Measurements from ENCODE around the gene CADM1. TPM values are rescaled to one million over a fixed set of nuclear protein-coding genes. Genes with fewer than 3 reads are reported as not detected.
A peak's percentile ranks its signal among the peaks of the same experiment; 100 is the strongest.

Gene CADM1
- total RNA-seq, 2 donors from 2014 or later = 1.4 to 6.1 TPM

DNA sequence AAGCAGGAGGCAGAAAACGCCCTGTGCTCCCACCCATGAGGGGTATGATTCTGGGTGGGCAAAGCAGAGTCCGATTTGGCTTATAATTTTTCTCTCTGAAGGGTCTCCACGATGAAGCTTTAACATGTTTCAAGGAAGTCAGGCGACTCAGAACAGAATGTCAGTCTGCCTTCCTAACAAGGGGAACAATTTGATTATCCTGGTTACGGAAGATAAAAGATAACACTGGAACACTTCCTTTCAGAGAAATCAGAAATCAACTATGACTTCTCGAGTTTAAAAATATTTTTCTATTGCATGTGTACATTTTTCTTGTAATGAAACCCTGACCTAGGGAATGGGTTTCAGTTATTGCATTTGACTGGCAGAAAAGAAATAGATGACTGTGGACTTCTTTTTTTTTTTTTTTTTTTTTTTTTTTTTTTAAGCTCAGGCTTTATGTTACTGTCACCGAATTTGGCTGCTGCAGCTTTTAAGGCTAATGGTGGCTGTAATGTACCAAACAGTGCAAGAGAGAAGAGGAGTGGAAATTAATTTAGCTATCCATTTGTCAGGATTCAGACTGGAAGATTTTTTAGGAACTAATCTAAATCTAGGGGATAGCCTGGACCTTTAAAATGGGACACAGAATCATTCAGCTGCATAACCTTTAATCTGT lies 297.7 kb downstream of the CADM1 start:
- Histone ChIP-seq H3K27ac (no peak overlapping the region), H3K4me1 (ENCODE audit: control insufficient read depth in 1 of 2, low read depth in 2 of 2) (no peaks in the 10 kb centered on the region)

DNA sequence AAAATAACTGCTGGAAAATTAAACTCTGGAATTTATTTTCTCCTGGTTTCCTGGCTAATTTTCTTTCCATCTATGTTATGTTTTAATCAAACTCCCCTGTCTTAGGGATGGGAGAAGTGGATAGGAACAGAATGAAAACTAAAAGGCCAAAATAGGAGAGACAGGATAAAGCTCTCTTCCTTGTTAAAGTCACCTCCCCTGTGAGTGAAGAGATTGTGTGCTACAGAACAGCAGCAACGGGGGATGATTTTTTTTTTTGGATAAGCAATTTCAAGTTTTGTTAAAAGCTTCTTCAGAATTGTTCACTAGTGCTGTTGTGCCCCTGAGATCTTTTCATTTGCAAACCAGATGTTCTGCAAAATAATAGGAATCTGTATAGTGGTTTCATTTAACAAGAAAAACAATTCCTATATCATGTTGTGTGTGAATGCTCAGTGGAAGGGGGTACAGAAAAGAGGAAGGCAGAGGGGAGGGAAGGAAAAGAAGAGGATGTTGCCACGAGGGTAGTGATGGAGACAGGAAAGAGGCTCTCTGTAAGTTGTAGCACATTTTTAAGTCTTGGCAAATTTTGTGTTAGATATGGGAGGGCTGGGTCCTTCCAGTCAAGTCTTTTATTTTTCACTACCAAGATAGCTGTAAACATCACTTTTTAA lies 301.2 kb downstream of the CADM1 start:
- H3K36me3 ChIP-seq = no peaks in the 10 kb centered on the region
- no peak overlapping the region for H3K4me3 ChIP-seq
- H3K4me1 ChIP-seq (ENCODE audit: control insufficient read depth in 1 of 2, low read depth in 2 of 2) = peaks cover 0 to 18% of the 10 kb centered on the region in 2 donors
- ATAC-seq (ENCODE audit: insufficient number of reproducible peaks, low FRiP score, low read depth) (no peak), DNase-seq (ENCODE audit: low spot score) (no peak)
- H3K27ac ChIP-seq = no peak overlapping the region
- H3K9me3 ChIP-seq = no peaks in the 10 kb centered on the region
- no peaks in the 10 kb centered on the region for H3K27me3 ChIP-seq (replicated peaks; ENCODE audit: insufficient read depth)
- TF ChIP-seq, protein P1, sequence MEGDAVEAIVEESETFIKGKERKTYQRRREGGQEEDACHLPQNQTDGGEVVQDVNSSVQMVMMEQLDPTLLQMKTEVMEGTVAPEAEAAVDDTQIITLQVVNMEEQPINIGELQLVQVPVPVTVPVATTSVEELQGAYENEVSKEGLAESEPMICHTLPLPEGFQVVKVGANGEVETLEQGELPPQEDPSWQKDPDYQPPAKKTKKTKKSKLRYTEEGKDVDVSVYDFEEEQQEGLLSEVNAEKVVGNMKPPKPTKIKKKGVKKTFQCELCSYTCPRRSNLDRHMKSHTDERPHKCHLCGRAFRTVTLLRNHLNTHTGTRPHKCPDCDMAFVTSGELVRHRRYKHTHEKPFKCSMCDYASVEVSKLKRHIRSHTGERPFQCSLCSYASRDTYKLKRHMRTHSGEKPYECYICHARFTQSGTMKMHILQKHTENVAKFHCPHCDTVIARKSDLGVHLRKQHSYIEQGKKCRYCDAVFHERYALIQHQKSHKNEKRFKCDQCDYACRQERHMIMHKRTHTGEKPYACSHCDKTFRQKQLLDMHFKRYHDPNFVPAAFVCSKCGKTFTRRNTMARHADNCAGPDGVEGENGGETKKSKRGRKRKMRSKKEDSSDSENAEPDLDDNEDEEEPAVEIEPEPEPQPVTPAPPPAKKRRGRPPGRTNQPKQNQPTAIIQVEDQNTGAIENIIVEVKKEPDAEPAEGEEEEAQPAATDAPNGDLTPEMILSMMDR (IDR thresholded peaks at IDR 0.05) = no peak

More for the DNA sequence above, 297.7 kb downstream of the CADM1 start:
- no peak for ATAC-seq (ENCODE audit: insufficient number of reproducible peaks, low FRiP score, low read depth)
- Histone ChIP-seq H3K4me3 (no peak overlapping the region), H3K9me3 (no peaks in the 10 kb centered on the region), H3K27me3 (replicated peaks; ENCODE audit: insufficient read depth) (no peaks in the 10 kb centered on the region), H3K36me3 (no peaks in the 10 kb centered on the region)
- no peak for DNase-seq (ENCODE audit: low spot score)
- TF ChIP-seq, protein P1 (IDR thresholded peaks at IDR 0.05) = no peak

DNA sequence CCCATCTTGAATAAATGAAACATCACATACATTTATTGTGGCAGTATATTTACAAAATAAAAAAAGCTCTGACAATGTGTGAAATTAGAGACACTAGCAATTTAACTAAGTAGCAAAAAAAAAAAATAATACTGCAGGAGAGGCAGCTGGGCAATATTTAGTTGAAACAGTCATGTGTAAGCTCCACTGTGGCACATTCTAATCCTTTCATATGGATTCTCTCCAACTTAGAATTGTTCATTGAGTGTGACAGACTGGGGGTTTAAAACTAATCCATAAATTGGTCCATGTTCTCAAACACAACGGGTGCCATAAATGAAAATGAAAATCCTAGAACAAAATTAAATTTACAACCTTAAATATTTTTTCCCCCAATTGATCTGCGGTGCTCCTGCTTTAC lies 302.1 kb downstream of the CADM1 start:
- H3K9me3 ChIP-seq = no peaks in the 10 kb centered on the region
- H3K27ac ChIP-seq = no peak overlapping the region
- DNase-seq (ENCODE audit: low spot score) (no peak), ATAC-seq (ENCODE audit: insufficient number of reproducible peaks, low FRiP score, low read depth) (no peak)
- TF ChIP-seq, protein P1 (IDR thresholded peaks at IDR 0.05) = no peak
- H3K4me1 ChIP-seq (ENCODE audit: control insufficient read depth in 1 of 2, low read depth in 2 of 2) = peaks cover 0 to 19% of the 10 kb centered on the region in 2 donors
- no peaks in the 10 kb centered on the region for H3K27me3 ChIP-seq (replicated peaks; ENCODE audit: insufficient read depth)
- no peaks in the 10 kb centered on the region for H3K36me3 ChIP-seq
- no peak overlapping the region for H3K4me3 ChIP-seq

DNA sequence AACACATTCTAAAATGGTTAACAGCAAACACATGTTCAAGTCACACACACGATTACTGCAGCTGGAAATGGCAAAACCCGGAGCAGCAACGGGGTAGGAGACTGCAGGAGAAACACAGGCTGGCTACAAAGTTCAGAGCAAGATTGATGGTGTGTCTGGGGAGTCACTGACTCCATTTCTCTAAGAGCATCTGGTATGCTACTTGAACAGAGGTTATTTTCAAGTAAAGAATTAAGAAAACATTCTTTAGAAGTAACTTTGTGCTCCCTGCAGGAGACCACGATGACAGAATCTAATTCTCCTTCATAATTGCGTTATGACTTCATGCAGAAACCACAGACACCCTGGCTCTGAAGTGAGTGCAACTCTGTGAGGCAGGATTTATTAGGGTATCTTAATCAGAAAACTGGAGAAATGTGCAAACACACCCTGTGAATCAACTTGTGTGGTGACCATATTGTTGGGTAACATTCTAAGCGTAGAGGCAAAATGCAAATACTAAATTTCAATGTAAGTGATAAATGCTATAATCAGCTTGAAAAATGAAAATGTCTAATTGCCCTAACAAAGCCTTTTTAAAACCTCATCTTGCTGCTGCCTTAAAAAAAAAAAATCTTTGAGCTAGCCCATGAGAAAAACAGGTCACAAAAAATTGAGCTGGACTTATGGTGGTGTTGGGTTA lies 303.0 kb downstream of the CADM1 start:
- H3K9me3 ChIP-seq = no peaks in the 10 kb centered on the region
- H3K27me3 ChIP-seq (replicated peaks; ENCODE audit: insufficient read depth) = no peaks in the 10 kb centered on the region
- TF ChIP-seq, protein P1 (IDR thresholded peaks at IDR 0.05) = no peak
- no peak overlapping the region for H3K4me3 ChIP-seq
- no peaks in the 10 kb centered on the region for H3K36me3 ChIP-seq
- no peak overlapping the region for H3K27ac ChIP-seq
- ATAC-seq (ENCODE audit: insufficient number of reproducible peaks, low FRiP score, low read depth) (no peak), DNase-seq (ENCODE audit: low spot score) (no peak)
- peaks cover 0 to 19% of the 10 kb centered on the region in 2 donors for H3K4me1 ChIP-seq (ENCODE audit: control insufficient read depth in 1 of 2, low read depth in 2 of 2)

DNA sequence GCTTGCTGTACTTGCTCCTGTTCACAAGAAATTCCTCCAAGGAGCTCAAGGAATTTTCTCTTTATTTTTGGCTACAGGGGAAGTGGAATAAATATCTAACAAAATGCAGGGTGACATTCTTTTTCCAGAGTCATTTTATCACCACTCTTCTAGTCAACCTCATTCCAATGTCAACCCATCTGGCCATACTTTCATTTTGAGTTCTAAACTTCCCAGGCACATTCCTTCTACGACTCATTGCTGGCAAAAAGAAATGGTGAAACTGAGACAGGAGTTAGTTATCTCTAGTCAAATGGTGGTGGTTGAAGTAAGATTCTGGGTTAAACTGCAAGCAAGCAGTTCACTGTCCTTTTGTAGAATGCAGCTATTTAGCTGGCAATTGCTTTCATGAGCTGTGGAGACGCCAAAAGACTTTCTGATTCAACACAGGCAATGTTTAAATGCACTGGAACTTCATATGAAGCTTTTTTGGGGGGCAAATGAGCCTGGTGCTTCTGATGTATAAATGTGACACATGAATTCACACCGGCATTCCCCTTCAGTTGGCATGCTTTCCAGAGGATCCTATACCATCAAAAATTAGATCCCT lies 304.6 kb downstream of the CADM1 start:
- H3K36me3 ChIP-seq = no peaks in the 10 kb centered on the region
- peaks cover 0 to 19% of the 10 kb centered on the region in 2 donors for H3K4me1 ChIP-seq (ENCODE audit: control insufficient read depth in 1 of 2, low read depth in 2 of 2)
- H3K27me3 ChIP-seq (replicated peaks; ENCODE audit: insufficient read depth) = no peaks in the 10 kb centered on the region
- DNase-seq (ENCODE audit: low spot score) (no peak), ATAC-seq (ENCODE audit: insufficient number of reproducible peaks, low FRiP score, low read depth) (no peak)
- peak overlapping the region; percentile 36 for H3K4me3 ChIP-seq
- no peaks in the 10 kb centered on the region for H3K9me3 ChIP-seq
- TF ChIP-seq, protein P1 (IDR thresholded peaks at IDR 0.05) = no peak
- peak overlapping the region; percentile 24 to 26 for H3K27ac ChIP-seq
